ENCODE measurements around the gene CACNA2D1.

Gene CACNA2D1

GRCh38 chr7:82443547-82444219 lies at the start of gene CACNA2D1:
Gene CACNA2D1 (minus strand): TSS chr7:82443777.
- TF ChIP-seq POLR2A (IDR thresholded peaks at IDR 0.05; ENCODE audit: low read depth, low read length): no peak
- DNase-seq (ENCODE audit: insufficient read length, low spot score): no peak
- FAIRE-seq: no peak

GRCh38 chr7:82481499-82482097 lies 38.0 kb upstream of the CACNA2D1 start:
- FAIRE-seq: no peak
- DNase-seq (ENCODE audit: insufficient read length, low spot score): peak; percentile 2
- no peak for TF ChIP-seq POLR2A (IDR thresholded peaks at IDR 0.05; ENCODE audit: low read depth, low read length)

DNA sequence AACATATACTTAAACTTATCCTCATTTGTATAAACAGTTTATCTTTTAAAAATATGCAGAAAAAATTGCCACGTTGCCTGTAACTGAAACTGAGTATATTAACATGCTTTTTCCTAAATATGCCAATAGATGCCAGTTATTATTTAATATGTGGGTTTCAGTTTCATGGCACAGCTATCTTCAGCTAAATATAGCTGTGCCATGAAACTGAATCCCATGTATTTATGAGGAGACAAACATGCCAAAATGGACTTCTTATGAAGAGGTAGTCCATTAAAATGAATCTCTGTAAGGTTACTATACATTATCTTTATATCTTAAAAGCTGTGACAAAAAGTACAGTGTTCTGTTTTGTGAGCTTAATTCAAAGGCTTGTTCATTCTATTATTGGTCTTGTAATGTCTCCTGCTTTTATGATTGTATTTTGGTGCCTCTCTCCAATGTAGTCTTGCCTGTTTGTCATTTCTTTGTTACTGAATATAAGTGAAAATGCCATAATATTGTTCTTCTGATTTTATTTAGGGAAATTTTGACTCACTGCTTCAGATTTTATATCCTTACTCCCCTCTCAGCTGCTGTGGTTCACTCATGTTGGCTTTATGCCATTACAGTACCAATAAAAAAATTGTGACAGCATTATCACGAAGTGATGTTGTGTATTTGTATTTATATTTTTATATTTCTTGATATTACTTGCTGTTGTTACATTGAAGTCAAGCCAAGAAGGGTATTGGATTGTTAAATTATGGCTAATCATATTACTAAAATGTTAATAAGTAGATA lies 34.3 kb upstream of the CACNA2D1 start:
- no peak for TF ChIP-seq POLR2A (IDR thresholded peaks at IDR 0.05; ENCODE audit: low read depth, low read length)
- no peak for DNase-seq (ENCODE audit: insufficient read length, low spot score)
- FAIRE-seq: no peak

DNA sequence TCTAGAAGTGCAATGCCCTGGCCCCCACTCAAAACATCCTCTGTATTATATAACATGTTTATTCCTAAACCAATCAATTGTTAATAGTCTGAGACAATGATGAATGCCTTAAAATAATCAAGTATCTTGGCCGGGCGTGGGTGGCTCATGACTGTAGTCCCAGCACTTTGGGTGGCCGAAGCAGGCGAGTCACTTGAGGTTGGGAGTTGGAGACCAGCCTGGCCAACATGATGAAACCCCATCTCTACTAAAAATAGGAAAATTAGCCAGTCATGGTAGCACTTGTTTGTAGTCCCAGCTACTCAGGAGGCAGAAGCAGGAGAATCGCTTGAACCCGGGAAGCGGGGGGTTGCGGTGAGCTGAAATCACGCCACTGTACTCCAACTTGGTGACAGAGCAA lies 29.4 kb upstream of the CACNA2D1 start:
- DNase-seq (ENCODE audit: insufficient read length, low spot score) (no peak), FAIRE-seq (no peak)
- TF ChIP-seq POLR2A (IDR thresholded peaks at IDR 0.05; ENCODE audit: low read depth, low read length): no peak

DNA sequence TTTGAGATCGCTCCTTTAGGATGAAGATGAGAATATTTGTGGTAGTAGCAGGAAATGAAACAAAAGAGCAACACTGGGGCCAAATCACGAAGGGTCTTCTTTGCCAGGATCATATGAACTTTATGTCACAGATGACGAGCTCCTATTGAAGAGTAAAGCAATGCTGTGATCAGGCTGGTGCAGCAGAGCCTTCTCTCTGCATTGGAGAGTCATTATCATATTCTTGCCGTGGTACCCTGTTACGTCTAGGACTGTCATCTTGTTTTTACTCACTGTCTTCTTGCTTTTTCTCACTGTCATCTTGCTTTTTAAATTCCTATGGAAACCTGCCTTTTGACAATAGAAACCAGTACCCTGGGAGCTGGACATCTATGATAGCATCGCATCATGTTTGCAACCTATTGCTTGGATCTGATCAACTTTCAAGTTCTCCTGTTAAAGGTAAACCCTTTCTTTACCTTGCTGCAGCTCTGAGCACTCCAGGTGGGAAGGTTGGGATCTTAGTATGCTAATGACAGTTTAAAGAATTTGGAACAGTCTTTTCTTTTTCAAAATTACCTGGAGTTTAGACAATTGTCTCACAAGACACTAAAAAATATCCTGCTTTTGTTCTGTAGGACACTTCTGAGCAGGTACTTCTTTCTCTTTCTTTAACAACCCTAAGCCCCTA lies 27.9 kb upstream of the CACNA2D1 start:
- FAIRE-seq: no peak
- no peak for DNase-seq (ENCODE audit: insufficient read length, low spot score)
- TF ChIP-seq POLR2A (IDR thresholded peaks at IDR 0.05; ENCODE audit: low read depth, low read length): no peak

- DNase-seq (ENCODE audit: insufficient read length, low spot score) (no peak), FAIRE-seq (no peak)
- TF ChIP-seq POLR2A (IDR thresholded peaks at IDR 0.05; ENCODE audit: low read depth, low read length): no peak
These were observed 25.6 kb upstream of the CACNA2D1 start for GRCh38 chr7:82469207-82469606.

DNA sequence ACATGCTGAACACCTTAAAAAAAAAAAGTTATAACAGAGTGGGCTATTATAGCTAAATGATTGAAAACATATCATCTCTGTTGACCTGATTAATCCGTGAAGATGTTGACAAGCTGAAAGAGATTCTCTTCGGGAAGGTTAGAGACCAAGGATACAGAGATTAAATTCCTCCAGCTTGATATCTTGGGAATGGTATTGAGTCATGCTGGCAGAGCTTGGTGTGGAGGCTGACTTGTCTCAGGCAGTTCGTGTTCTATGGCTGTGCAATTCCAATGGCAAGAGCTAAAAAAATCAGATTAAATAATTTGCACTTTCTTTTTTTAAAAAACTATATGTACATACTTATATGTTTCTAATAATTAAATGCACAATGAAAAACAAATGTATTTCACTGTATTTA lies 24.9 kb upstream of the CACNA2D1 start:
- no peak for TF ChIP-seq POLR2A (IDR thresholded peaks at IDR 0.05; ENCODE audit: low read depth, low read length)

DNA sequence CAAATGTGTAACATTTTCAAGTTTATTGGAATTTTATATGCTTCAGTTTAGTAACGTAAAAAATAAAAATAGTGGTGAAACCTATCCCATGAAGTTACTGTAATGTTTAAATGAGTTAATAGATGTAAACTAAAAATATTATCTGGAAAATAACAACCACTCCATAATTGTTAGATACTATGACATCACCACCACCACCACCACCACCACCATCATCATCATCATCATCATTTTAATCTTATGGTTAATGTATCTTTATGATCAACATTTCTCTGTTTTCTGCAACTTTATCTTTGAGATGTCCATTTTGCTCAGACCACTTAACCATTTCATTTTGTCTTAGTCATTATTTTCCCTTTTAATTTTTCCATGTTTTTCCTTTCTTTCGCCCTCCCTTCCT lies 23.4 kb upstream of the CACNA2D1 start:
- no peak for TF ChIP-seq POLR2A (IDR thresholded peaks at IDR 0.05; ENCODE audit: low read depth, low read length)
- no peak for DNase-seq (ENCODE audit: insufficient read length, low spot score)
- FAIRE-seq: no peak

More for the DNA sequence above, 24.9 kb upstream of the CACNA2D1 start:
- DNase-seq (ENCODE audit: insufficient read length, low spot score) (no peak), FAIRE-seq (no peak)

DNA sequence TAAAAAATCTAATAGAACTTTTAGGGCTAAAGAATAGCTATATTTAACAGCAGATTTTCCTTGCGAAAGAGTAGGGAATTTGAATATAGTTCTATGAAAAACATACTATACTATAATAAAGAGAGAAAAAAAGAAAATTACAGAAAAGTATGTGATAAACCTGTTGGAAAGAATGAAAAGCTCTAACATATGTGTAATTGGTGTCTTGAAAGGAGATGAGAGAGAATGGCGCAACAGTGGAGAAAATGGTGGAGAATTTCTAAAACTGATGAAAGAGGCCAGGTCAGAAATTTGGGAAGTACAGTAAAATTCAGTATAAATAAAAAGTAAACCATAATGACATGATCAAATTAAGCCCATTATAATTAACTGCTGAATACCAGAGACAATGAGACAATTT lies 20.8 kb upstream of the CACNA2D1 start:
- FAIRE-seq: no peak
- no peak for DNase-seq (ENCODE audit: insufficient read length, low spot score)
- no peak for TF ChIP-seq POLR2A (IDR thresholded peaks at IDR 0.05; ENCODE audit: low read depth, low read length)

DNA sequence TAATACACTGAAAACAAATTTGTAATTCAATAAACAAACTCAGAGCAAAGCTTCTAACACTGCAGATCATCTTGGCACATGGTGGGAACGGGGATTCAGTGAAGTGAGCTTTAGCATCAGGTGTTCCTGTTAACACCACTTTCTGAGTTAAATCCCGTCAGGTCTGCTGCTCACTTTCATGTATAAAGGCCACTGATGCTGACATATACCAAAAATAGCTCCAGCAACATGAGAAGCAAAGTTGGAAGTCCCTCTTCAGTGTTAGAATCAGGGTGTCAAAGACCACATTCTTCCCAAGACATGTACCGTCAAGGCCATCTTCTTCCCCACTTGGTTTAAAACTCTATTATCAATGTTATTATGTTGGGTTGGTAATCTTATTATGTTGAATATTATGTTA lies 11.7 kb upstream of the CACNA2D1 start:
- TF ChIP-seq POLR2A (IDR thresholded peaks at IDR 0.05; ENCODE audit: low read depth, low read length): no peak
- FAIRE-seq (no peak), DNase-seq (ENCODE audit: insufficient read length, low spot score) (no peak)

GRCh38 chr7:82450759-82451158 lies 7.2 kb upstream of the CACNA2D1 start:
- FAIRE-seq (no peak), DNase-seq (ENCODE audit: insufficient read length, low spot score) (no peak)
- no peak for TF ChIP-seq POLR2A (IDR thresholded peaks at IDR 0.05; ENCODE audit: low read depth, low read length)

- no peak for FAIRE-seq
- no peak for DNase-seq (ENCODE audit: insufficient read length, low spot score)
- TF ChIP-seq POLR2A (IDR thresholded peaks at IDR 0.05; ENCODE audit: low read depth, low read length): no peak
These were observed 6.3 kb upstream of the CACNA2D1 start for GRCh38 chr7:82449910-82450309.

DNA sequence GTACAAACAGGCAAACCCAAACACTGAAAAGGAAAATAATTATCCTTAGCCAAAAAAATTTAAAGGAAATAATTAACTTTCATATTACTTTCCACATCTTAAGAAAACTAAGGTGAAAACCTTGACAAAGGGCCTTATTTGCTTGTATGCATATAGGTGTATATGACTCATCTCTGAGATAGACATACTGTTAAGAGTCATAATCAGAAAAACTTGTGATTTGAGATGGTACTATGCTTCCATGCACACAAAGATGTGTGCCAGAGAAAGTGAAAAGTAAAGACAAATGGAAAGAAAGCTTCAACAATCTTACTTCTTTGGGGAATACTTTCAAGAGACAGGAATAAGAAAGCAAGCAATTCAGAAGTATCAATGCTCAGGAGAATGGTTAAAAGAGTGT lies 3.3 kb upstream of the CACNA2D1 start:
- TF ChIP-seq POLR2A (IDR thresholded peaks at IDR 0.05; ENCODE audit: low read depth, low read length): no peak
- DNase-seq (ENCODE audit: insufficient read length, low spot score) (no peak), FAIRE-seq (no peak)

DNA sequence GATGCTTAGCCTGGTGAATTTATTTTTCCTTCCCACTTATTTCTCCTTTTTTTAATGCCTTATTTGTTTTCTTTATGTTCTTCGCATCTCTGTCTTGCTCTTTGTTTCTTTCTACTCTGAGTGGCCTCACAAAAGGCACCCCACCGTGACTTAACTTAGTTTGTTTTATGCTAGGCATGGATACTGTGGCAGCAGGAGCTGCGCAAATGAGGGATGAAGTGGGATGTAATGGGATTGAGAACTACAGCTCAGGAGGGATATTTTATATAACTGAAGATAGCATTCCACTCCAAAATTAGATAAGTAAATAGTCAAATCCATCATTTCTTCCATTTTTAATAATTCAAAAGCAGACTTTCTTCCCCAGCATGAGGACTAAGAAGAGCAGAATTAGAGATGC lies 1.7 kb upstream of the CACNA2D1 start:
- DNase-seq (ENCODE audit: insufficient read length, low spot score): no peak
- no peak for TF ChIP-seq POLR2A (IDR thresholded peaks at IDR 0.05; ENCODE audit: low read depth, low read length)
- FAIRE-seq: no peak
